ENCODE results near the gene PIP5KL1.

PIP5KL1 gene

GRCh38 chr9:127961613-127962155 is 31.1 kb upstream of the PIP5KL1 start:
- Histone ChIP-seq H3K36me3 (no peaks in the 10 kb centered on the region), H3K4me1 (peaks cover 16 to 74% (median 57%) of the 10 kb centered on the region in 4 donors), H3K4me3 (no peak overlapping the region), H3K27me3 (no peaks in the 10 kb centered on the region), H3K9me3 (no peaks in the 10 kb centered on the region), H3K27ac (peak overlapping the region; percentile 94)
- intact Hi-C loops (cut with DNase I; ENCODE audit: low total_unique reads) = no loop called here
- DNase-seq = no peak
- TF ChIP-seq, protein P1, sequence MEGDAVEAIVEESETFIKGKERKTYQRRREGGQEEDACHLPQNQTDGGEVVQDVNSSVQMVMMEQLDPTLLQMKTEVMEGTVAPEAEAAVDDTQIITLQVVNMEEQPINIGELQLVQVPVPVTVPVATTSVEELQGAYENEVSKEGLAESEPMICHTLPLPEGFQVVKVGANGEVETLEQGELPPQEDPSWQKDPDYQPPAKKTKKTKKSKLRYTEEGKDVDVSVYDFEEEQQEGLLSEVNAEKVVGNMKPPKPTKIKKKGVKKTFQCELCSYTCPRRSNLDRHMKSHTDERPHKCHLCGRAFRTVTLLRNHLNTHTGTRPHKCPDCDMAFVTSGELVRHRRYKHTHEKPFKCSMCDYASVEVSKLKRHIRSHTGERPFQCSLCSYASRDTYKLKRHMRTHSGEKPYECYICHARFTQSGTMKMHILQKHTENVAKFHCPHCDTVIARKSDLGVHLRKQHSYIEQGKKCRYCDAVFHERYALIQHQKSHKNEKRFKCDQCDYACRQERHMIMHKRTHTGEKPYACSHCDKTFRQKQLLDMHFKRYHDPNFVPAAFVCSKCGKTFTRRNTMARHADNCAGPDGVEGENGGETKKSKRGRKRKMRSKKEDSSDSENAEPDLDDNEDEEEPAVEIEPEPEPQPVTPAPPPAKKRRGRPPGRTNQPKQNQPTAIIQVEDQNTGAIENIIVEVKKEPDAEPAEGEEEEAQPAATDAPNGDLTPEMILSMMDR (IDR thresholded peaks at IDR 0.05) = no peak

DNA sequence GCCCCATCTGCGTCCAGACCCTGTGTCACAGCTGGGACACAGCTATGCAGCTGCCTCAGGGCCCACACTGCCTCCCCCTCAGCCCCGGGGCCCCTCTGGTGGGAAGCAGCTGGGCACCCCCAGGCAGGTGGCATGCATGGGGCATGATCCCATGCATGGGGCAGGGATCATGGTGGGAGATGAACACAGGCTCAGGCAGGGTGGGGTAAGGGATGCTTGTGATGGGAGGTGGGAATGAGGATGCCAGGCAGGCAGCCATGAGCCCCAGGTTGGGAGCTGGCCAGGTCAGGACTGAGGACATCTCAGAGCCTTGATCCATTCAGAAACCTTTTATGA is 30.5 kb upstream of the PIP5KL1 start:
- peaks cover 16 to 68% (median 52%) of the 10 kb centered on the region in 4 donors for H3K4me1 ChIP-seq

GRCh38 chr9:127960410-127961154 is 30.0 kb upstream of the PIP5KL1 start:
- Histone ChIP-seq H3K36me3 (no peaks in the 10 kb centered on the region), H3K27me3 (no peaks in the 10 kb centered on the region), H3K4me3 (no peak overlapping the region), H3K27ac (peak overlapping the region; percentile 38 to 46), H3K9me3 (no peaks in the 10 kb centered on the region), H3K4me1 (peaks cover 12 to 68% (median 46%) of the 10 kb centered on the region in 4 donors)
- no peak for DNase-seq
- TF ChIP-seq, protein P1 (IDR thresholded peaks at IDR 0.05) = no peak
- intact Hi-C loops (cut with DNase I; ENCODE audit: low total_unique reads) = no loop called here

More for the DNA sequence above, 30.5 kb upstream of the PIP5KL1 start:
- H3K27me3 ChIP-seq = no peaks in the 10 kb centered on the region
- H3K36me3 ChIP-seq = no peaks in the 10 kb centered on the region
- DNase-seq = no peak
- H3K4me3 ChIP-seq = no peak overlapping the region
- intact Hi-C loops (cut with DNase I; ENCODE audit: low total_unique reads) = no loop called here
- H3K9me3 ChIP-seq = no peaks in the 10 kb centered on the region
- TF ChIP-seq, protein P1 (IDR thresholded peaks at IDR 0.05) = no peak
- H3K27ac ChIP-seq = peak overlapping the region in 1 of 2 donors; percentile 38

DNA sequence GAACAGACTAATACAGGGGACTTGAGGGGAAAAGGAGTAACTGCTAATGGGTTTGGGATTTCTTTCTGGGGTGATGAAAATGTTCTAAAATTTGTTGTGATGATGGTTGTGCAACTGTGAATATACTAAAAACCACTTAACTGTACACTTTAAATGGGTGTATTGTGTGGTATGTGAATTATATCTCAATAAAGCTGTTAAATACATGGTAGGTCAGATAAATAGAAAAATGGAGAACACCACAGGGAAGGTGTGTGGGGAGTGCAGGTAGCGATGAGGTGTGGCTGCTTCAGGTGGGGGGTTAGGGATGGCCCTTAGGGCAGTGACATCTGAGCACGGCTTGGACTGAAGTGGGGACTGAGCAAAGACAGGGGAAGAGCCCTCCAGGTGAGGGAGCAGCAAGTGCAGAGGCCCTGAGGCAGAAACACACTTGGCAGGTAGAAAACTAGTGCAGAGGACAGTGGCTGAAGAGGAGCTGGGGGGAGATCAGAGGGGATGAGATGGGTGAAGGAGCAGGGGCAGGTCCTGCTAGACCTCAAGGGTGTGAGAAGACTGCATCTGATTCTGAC is 29.3 kb upstream of the PIP5KL1 start:
- Histone ChIP-seq H3K4me1 (peaks cover 12 to 68% (median 42%) of the 10 kb centered on the region in 4 donors), H3K9me3 (no peaks in the 10 kb centered on the region), H3K27ac (peak overlapping the region; percentile 38 to 46), H3K36me3 (no peaks in the 10 kb centered on the region), H3K4me3 (no peak overlapping the region), H3K27me3 (no peaks in the 10 kb centered on the region)
- intact Hi-C loops (cut with DNase I; ENCODE audit: low total_unique reads) = no loop called here
- TF ChIP-seq, protein P1 (IDR thresholded peaks at IDR 0.05) = no peak
- DNase-seq = no peak

- intact Hi-C loops (cut with DNase I; ENCODE audit: low total_unique reads) = no loop called here
- DNase-seq = no peak
- Histone ChIP-seq H3K27ac (no peak overlapping the region), H3K4me3 (no peak overlapping the region), H3K4me1 (peaks cover 12 to 68% (median 39%) of the 10 kb centered on the region in 4 donors), H3K9me3 (no peaks in the 10 kb centered on the region), H3K27me3 (no peaks in the 10 kb centered on the region), H3K36me3 (no peaks in the 10 kb centered on the region)
- TF ChIP-seq, protein P1 (IDR thresholded peaks at IDR 0.05) = no peak
These were observed 28.8 kb upstream of the PIP5KL1 start for GRCh38 chr9:127959398-127959797.
